RWPE1 (cell line): Measurements from ENCODE around the gene WEE1.
A peak's percentile ranks its signal among the peaks of the same experiment; 100 is the strongest.

Experiments used
- CTCF ChIA-PET: fragments of 350-600 bp; sonication (Branson Sonifier 250); formaldehyde crosslinking; extraction: SDS; loops from one replicate; lab custom pipeline; 2021; lab: Yijun Ruan, JAX
- POLR2A ChIA-PET: fragments of 400-600 bp; formaldehyde crosslinking; extraction: SDS; loops from one replicate; lab custom pipeline; 2020; ENCODE audit warnings: antibody characterized with exemption; ENCODE audit not compliant: low non-redundant PET; lab: Yijun Ruan, JAX
- DNase-seq: peaks from one replicate; pipeline ENCODE4 v3.0.0; 2012; ENCODE audit warnings: low spot score
- H3K27ac ChIP-seq: fragments of 450-650 bp; 2 replicates; pipeline ENCODE4 v1.5.1; 2017
- TF ChIP-seq, protein P1 (sequence below): fragments of 450-650 bp; conservative IDR thresholded peaks from 2 replicates; pipeline ENCODE4 v1.5.1; 2017; ENCODE audit warnings: low read depth, mild to moderate bottlenecking

The WEE1 gene

DNA sequence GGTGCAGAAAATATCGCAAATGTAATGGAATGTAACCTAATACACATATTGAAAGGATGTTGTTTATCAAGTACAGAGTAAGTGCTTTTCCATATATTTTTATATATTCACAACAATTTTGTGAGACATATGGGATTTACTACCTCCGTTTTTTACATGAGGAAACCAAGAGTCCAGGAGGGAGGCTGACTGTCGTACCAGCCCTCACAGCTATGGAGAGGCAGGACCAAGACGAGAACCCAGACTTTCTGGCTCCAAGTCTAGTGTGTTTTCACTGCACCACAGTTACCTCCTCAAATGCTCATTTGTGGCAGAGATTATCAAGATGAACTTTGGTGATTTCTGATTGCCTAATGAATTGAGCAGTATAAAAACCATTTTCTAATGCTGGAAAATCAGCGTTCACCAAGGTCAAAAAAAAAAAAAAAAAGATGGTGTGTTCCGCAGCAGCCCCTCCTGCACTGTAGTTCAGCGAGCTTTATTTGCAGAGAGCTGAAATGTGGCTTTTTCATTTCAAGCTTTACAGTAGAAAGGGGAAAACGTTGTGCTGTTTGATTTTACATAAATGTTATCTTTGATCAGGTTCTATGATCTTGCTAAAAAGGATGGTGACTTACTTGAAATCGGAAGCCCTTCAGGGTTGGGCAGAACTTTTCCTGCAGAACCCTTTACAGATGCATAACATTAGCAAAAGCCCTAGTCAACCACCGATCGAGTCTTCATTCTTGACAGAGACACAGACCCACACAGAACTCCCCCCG, 44.7 kb upstream of the WEE1 start:
- CTCF ChIA-PET: interaction anchor here (0.6 to 0.7 kb wide), 2 partner anchors 11 to 348 kb away, joined by 3 to 6 read pairs; no protein-coding TSS in a partner anchor
- no peak for DNase-seq
- H3K27ac ChIP-seq: peak overlapping the region; percentile 63
- TF ChIP-seq, protein P1, sequence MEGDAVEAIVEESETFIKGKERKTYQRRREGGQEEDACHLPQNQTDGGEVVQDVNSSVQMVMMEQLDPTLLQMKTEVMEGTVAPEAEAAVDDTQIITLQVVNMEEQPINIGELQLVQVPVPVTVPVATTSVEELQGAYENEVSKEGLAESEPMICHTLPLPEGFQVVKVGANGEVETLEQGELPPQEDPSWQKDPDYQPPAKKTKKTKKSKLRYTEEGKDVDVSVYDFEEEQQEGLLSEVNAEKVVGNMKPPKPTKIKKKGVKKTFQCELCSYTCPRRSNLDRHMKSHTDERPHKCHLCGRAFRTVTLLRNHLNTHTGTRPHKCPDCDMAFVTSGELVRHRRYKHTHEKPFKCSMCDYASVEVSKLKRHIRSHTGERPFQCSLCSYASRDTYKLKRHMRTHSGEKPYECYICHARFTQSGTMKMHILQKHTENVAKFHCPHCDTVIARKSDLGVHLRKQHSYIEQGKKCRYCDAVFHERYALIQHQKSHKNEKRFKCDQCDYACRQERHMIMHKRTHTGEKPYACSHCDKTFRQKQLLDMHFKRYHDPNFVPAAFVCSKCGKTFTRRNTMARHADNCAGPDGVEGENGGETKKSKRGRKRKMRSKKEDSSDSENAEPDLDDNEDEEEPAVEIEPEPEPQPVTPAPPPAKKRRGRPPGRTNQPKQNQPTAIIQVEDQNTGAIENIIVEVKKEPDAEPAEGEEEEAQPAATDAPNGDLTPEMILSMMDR: no peak
- POLR2A ChIA-PET: interaction anchor here (0.6 kb wide), 1 partner anchor 44 kb away, joined by 3 read pairs; the partner anchor contains the start of gene WEE1

DNA sequence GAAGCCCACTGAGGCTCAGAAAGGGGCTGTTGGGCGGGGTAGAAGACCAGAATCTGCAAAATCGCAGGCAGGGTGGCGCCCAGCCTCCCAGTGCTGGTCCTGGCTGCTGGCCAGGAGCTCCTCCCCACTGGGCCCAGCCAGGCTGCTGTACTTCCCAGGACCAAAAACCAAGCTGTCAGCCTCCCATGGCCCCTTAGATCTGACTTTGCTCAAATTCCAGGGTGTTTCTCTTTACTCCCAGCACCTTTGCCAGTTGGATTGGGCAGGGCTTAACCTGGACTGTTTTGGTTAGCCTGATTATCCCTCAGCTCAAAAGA, 44.2 kb upstream of the WEE1 start:
- peak; percentile 32 for DNase-seq
- TF ChIP-seq, protein P1: no peak
- ChIA-PET CTCF (interaction anchor here (0.6 kb wide), 2 partner anchors 11 to 33 kb away, joined by 3 to 6 read pairs; no protein-coding TSS in a partner anchor), POLR2A (interaction anchor here (0.6 kb wide), 1 partner anchor 44 kb away, joined by 3 read pairs; the partner anchor contains the start of gene WEE1)
- peak overlapping the region; percentile 63 for H3K27ac ChIP-seq

DNA sequence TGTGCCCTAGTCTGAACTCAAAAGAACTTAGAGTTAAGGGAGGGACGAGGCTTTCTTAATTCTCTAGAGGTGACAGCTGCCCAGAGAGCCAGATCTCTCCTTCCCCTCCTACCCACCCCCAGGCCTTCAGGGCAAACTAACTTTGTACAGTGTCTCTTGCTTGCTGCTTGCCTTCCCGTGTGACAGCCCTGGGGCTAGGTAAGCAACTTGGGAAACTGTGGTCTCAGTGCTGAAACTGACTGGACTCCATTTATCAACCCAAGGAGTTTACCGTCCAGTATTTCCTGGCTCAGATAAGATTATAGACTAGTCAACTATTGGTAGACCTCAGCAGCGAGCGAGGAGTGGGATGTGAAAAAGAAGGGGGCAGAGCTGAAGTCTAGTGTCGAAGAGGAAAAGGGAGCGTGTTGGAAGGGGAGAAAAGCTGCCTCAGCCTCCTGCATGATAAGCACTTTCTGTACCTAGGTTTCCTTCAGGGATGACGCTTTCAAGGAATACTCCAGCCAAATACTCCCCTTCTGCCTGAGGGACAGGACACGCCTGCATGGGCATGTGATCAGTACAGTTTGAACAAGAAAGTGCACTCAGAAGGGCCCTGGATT, 43.3 kb upstream of the WEE1 start:
- TF ChIP-seq, protein P1: no peak
- DNase-seq: no peak
- CTCF ChIA-PET: interaction anchor here (0.6 kb wide), 4 partner anchors 32 to 228 kb away, joined by 3 to 4 read pairs (median 4); no protein-coding TSS in a partner anchor
- H3K27ac ChIP-seq: peak overlapping the region; percentile 63
- POLR2A ChIA-PET: no interaction called here

DNA sequence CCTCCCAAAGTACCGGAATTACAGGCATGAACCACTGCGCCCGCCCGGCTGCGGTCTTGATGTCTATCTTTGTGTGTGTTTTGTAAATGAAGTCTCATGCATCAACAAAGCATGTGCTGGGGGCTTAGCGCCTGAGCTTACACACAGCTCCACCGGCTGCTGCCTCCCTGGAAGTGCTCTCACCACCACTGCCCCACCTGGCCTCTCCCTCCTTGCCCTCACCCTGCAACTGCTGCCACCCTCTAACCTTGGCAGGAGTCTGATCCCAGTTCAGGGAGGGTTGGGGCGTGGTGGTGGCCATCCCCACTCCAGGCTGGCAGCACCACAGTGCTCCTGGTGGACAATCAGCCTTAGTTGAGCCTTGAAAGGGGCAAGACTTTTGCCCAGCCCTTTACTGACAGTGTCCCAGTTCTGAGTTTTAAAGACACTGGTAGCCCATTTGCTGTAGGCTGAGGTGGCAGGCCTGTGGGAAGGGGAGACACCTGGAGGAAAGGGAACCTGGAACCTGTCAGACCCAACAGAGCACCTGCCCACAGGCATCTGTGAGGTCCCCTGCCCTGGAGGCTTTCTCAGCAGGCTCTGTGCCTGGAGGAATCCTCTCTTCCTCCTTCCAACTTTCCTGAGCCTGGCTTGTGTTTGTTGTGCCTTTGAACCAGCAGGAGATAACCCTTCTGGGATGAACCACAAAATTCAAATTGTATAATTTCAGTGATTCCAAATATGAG, 42.4 kb upstream of the WEE1 start:
- no peak for DNase-seq

DNA sequence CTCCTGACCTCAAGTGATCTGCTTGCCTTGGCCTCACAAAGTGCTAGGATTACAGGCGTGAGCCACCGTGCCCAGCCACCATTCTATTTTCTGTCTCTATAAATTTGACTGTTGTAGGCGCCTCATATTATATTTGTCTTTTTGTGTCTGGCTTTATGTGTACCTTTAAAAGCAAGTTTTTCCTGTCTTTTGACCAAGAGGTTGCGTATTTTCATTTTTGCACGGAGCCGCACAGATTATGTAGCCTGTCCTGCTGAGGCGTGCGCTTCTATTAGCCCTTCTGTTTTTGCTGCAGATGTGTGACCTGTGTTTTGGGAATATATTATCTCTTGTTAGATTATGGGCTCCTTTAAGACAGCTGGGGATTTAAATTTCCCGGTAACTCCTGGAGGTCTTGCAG, 40.4 kb upstream of the WEE1 start:
- TF ChIP-seq, protein P1: no peak
- ChIA-PET CTCF (interaction anchor here (0.6 kb wide), 3 partner anchors 110 to 324 kb away, joined by 3 read pairs; no protein-coding TSS in a partner anchor), POLR2A (no interaction called here)
- H3K27ac ChIP-seq: no peak overlapping the region
- no peak for DNase-seq

More for the DNA sequence above, 42.4 kb upstream of the WEE1 start:
- CTCF ChIA-PET: interaction anchor here (0.6 kb wide), 1 partner anchor 37 kb away, joined by 4 read pairs; no protein-coding TSS in a partner anchor
- POLR2A ChIA-PET: no interaction called here
- 0 out of 2 replicates have a peak overlapping the region, but pooled peaks have one; percentile 6 for H3K27ac ChIP-seq
- TF ChIP-seq, protein P1: no peak
